GM21390 (cell line): Measurements from ENCODE around the gene ATP6V0E2.
"Not testable (repeated sequence)": the region's sequence is repeated elsewhere in the genome, so short reads cannot be mapped to it uniquely, and the experiment has no call there.

Source experiments
- ATAC-seq: cut with Tn5 transposase; IDR thresholded peaks from one replicate; pipeline ENCODE4 v1.9.1; 2021; ENCODE audit not compliant: unreplicated experiment

Gene ATP6V0E2

GRCh38 chr7:149875396-149875795 is 1.6 kb downstream of the ATP6V0E2 start:
- no peak for ATAC-seq

- no peak for ATAC-seq
Measured at GRCh38 chr7:149877890-149878522, 4.2 kb downstream of the ATP6V0E2 start.

- ATAC-seq, result no peak
Measured at GRCh38 chr7:149878523-149878921, 4.8 kb downstream of the ATP6V0E2 start.

- ATAC-seq, result no peak
Measured at GRCh38 chr7:149879271-149879743, 5.5 kb downstream of the ATP6V0E2 start.

- no peak for ATAC-seq
Measured at GRCh38 chr7:149879766-149880637, 6.2 kb downstream of the ATP6V0E2 start.

- ATAC-seq, result no peak
Measured at GRCh38 chr7:149880638-149881311, 7.0 kb downstream of the ATP6V0E2 start.

- ATAC-seq, result no peak
Measured at GRCh38 chr7:149881328-149882247, 7.8 kb downstream of the ATP6V0E2 start.

- ATAC-seq, result no peak
Measured at GRCh38 chr7:149882248-149883047, 8.7 kb downstream of the ATP6V0E2 start.

GRCh38 chr7:149883048-149883438 is 9.3 kb downstream of the ATP6V0E2 start:
- no peak for ATAC-seq

GRCh38 chr7:149883452-149883861 is 9.7 kb downstream of the ATP6V0E2 start:
- ATAC-seq, result peak; percentile 69

- no peak for ATAC-seq
Measured at GRCh38 chr7:149884016-149884415, 10.2 kb downstream of the ATP6V0E2 start.

- ATAC-seq, result no peak
Measured at GRCh38 chr7:149884541-149884940, 10.8 kb downstream of the ATP6V0E2 start.

GRCh38 chr7:149885191-149886017 is 11.6 kb downstream of the ATP6V0E2 start:
- no peak for ATAC-seq

- ATAC-seq, result no peak
Measured at GRCh38 chr7:149886018-149886415, 12.2 kb downstream of the ATP6V0E2 start.

- ATAC-seq, result no peak
Measured at GRCh38 chr7:149887311-149887710, 13.5 kb downstream of the ATP6V0E2 start.

- not testable (repeated sequence) for ATAC-seq
Measured at GRCh38 chr7:149890715-149891114, 16.9 kb downstream of the ATP6V0E2 start.

- ATAC-seq, result not testable (repeated sequence)
Measured at GRCh38 chr7:149894957-149895356, 21.2 kb downstream of the ATP6V0E2 start.

GRCh38 chr7:149907776-149908376 is 34.1 kb downstream of the ATP6V0E2 start:
- ATAC-seq, result not testable (repeated sequence)
